GM12878 (cell line): ENCODE data around the gene SLC35E3. TPM values are rescaled to one million over a fixed set of nuclear protein-coding genes. Genes with fewer than 3 reads are reported as not detected.

Experiments used
- ATAC-seq: fragments of 200-7000 bp; cut with Tn5 transposase; 3 replicates; pipeline ENCODE4 v1.9.1; 2020; ENCODE audit warnings: mild to moderate bottlenecking, moderate library complexity
- BruUV-seq: library from RNA; stranded (reverse); fragments of 400-500 nt; replicated peaks from 2 replicates; lab custom pipeline; 2021; lab: Mats Ljungman, UMichigan
- CTCF ChIA-PET: fragments of 300-600 bp; sonication (Branson Sonifier 250); formaldehyde crosslinking; extraction: SDS; loops from one replicate; lab custom pipeline; 2021; ENCODE audit warnings: inconsistent platforms; lab: Yijun Ruan, JAX
- POLR2A ChIA-PET: fragments of 350-600 bp; formaldehyde crosslinking; extraction: SDS; loops from one replicate; lab custom pipeline; 2021; ENCODE audit warnings: inconsistent platforms; lab: Charles Lee
- RAD21 ChIA-PET: fragments of 300-600 bp; sonication (Branson Sonifier 250); formaldehyde crosslinking; loops from one replicate; lab custom pipeline; 2023; ENCODE audit warnings: antibody characterized with exemption; ENCODE audit not compliant: unreplicated experiment; lab: Charles Lee
- SMC1A ChIA-PET: fragments of 300-600 bp; sonication (Branson Sonifier 250); formaldehyde crosslinking; loops from one replicate; lab custom pipeline; 2023; ENCODE audit not compliant: unreplicated experiment, uncharacterized antibody; lab: Charles Lee
- DNase-seq: peaks from one replicate; pipeline ENCODE4 v3.0.0-alpha.2; 2011; ENCODE audit warnings: low read depth, low spot score
- FAIRE-seq: peaks from 3 replicates; lab custom pipeline; 2011; peaks lifted over from hg19 to GRCh38; lab: Jason Lieb, UNC
- H2AFZ ChIP-seq: 2 replicates; pipeline ENCODE4 v1.6.0; 2011; ENCODE audit warnings: low read depth, low read length, control low read depth; ENCODE audit not compliant: control insufficient read depth
- H3K27ac ChIP-seq: 2 replicates; pipeline ENCODE4 v1.5.1; 2011; ENCODE audit warnings: control low read depth; ENCODE audit not compliant: control insufficient read depth, insufficient read depth
- H3K27me3 ChIP-seq, 2 experiments: replicated peaks in 1 of 2; 2 replicates each; pipeline versions ENCODE4 v1.6.0 to v1.6.1; 2011; ENCODE audit warnings: low read length in 1 of 2; ENCODE audit not compliant: control insufficient read depth in 2 of 2, insufficient read depth in 2 of 2
- H3K36me3 ChIP-seq, 2 experiments: 2 replicates each; pipeline ENCODE4 v1.5.1; 2011; ENCODE audit warnings: low read length in 1 of 2; ENCODE audit not compliant: control insufficient read depth in 2 of 2, insufficient read depth in 2 of 2
- H3K4me1 ChIP-seq: 2 replicates; pipeline ENCODE4 v1.6.1; 2011; ENCODE audit warnings: mild to moderate bottlenecking, low read length, moderate library complexity, mixed read lengths; ENCODE audit not compliant: control insufficient read depth, insufficient read depth
- H3K4me2 ChIP-seq: 2 replicates; pipeline ENCODE4 v1.6.0; 2011; ENCODE audit warnings: control low read depth; ENCODE audit not compliant: control insufficient read depth, insufficient read depth
- H3K4me3 ChIP-seq: fragments of 200-600 bp; sonication (generic); 2 replicates; pipeline ENCODE4 v1.5.1; 2016
- H3K79me2 ChIP-seq: 2 replicates; pipeline ENCODE4 v1.6.0; 2011; ENCODE audit warnings: low read length; ENCODE audit not compliant: control insufficient read depth, insufficient read depth
- H3K9ac ChIP-seq: 2 replicates; pipeline ENCODE4 v1.8.0; 2011; ENCODE audit warnings: low read length, control low read depth, mixed read lengths; ENCODE audit not compliant: control insufficient read depth, insufficient read depth
- H3K9me3 ChIP-seq: replicated peaks from 3 replicates; pipeline ENCODE4 v1.5.1; 2011; ENCODE audit warnings: mild to moderate bottlenecking, low read length; ENCODE audit not compliant: control insufficient read depth, insufficient read depth
- H4K20me1 ChIP-seq: 2 replicates; pipeline ENCODE4 v1.6.0; 2011; ENCODE audit not compliant: control insufficient read depth, insufficient read depth
- BRCA1 ChIP-seq: IDR thresholded peaks from 2 replicates; pipeline ENCODE4 v1.6.1; 2011; ENCODE audit warnings: low read depth, low read length, improper control_type of control experiment
- CHD2 ChIP-seq: IDR thresholded peaks from 2 replicates; pipeline ENCODE4 v1.6.1; 2011; ENCODE audit warnings: low read depth, low read length, improper control_type of control experiment, borderline replicate concordance
- ESRRA ChIP-seq: IDR thresholded peaks from 2 replicates; pipeline ENCODE4 v1.6.1; 2012; ENCODE audit warnings: mild to moderate bottlenecking, low read length, improper control_type of control experiment
- FOXK2 ChIP-seq: fragments of 450-650 bp; IDR thresholded peaks from 2 replicates; pipeline ENCODE4 v1.6.1; 2017; ENCODE audit warnings: mild to moderate bottlenecking, moderate library complexity
- IKZF2 ChIP-seq, 2 experiments: fragments of 450-650 bp; IDR thresholded peaks; 2 replicates each; pipeline ENCODE4 v1.6.1; 2017; ENCODE audit warnings: mild to moderate bottlenecking in 2 of 2, moderate library complexity in 2 of 2
- KLF5 ChIP-seq: fragments of 450-650 bp; IDR thresholded peaks from 2 replicates; pipeline ENCODE4 v1.6.1; 2014; ENCODE audit warnings: mild to moderate bottlenecking; ENCODE audit not compliant: partially characterized antibody
- NR2C1 ChIP-seq: fragments of 450-650 bp; IDR thresholded peaks from 2 replicates; pipeline ENCODE4 v1.6.1; 2017; ENCODE audit warnings: antibody characterized with exemption, mild to moderate bottlenecking, moderate library complexity
- PML ChIP-seq: IDR thresholded peaks from 2 replicates; pipeline ENCODE4 v1.6.1; 2012; ENCODE audit warnings: low read length, inconsistent platforms
- RELA ChIP-seq: fragments of 450-650 bp; IDR thresholded peaks from 2 replicates; pipeline ENCODE4 v1.8.0; 2014; ENCODE audit warnings: borderline replicate concordance; ENCODE audit not compliant: partially characterized antibody
- SMARCA5 ChIP-seq: fragments of 450-650 bp; IDR thresholded peaks from 2 replicates; pipeline ENCODE4 v1.6.1; 2017; ENCODE audit warnings: mild to moderate bottlenecking
- SUZ12 ChIP-seq: fragments of 200-600 bp; sonication (generic); IDR thresholded peaks from one replicate; pipeline ENCODE4 v1.6.1; 2018; ENCODE audit warnings: antibody characterized with exemption, mild to moderate bottlenecking; ENCODE audit not compliant: unreplicated experiment
- TBL1XR1 ChIP-seq: IDR thresholded peaks from 2 replicates; pipeline ENCODE4 v1.6.1; 2012; ENCODE audit warnings: low read depth, low read length, improper control_type of control experiment
- TCF12 ChIP-seq: IDR thresholded peaks from 2 replicates; pipeline ENCODE4 v1.6.1; 2011; ENCODE audit warnings: low read depth, mild to moderate bottlenecking, low read length
- WGBS: methylation state at CpG from one replicate; pipeline ENCODE4 v1.1.6; 2016; ENCODE audit warnings: low lambda C conversion rate; ENCODE audit not compliant: insufficient replicate concordance, insufficient coverage; ENCODE audit errors: missing lambda C conversion rate; 5-methylcytosine and 5-hydroxymethylcytosine counted together
- in situ Hi-C: fragments of 300-500 bp; cut with MboI; formaldehyde crosslinking; loops from 9 replicates; pipeline ENCODE4 v1.14.3; 2018; ENCODE audit warnings: mixed read lengths
- intact Hi-C: fragments of 100-400 bp; cut with micrococcal nuclease; formaldehyde crosslinking; loops from one replicate; pipeline ENCODE4 v1.14.2; 2022; ENCODE audit not compliant: unreplicated experiment
- polyA plus RNA-seq, 11 experiments: library from polyadenylated mRNA; depleted of rRNA in 4 of 11; unstranded in 6 of 11; stranded (reverse) in 5 of 11; fragments of >200 nt; fragmentation: Nextera tagmentation in 4 of 11; fragmentation: Illumina TruSeq in 1 of 11; extraction: Ambion mirVana in 4 of 11; extraction: Trizol in 1 of 11; gene quantifications; 1 replicate in 1 of 11; 2 replicates in 10 of 11; pipeline versions ENCODE4 v1.2.1 to v1.2.3, GENCODE V29; 2011 to 2016; ENCODE audit warnings: inconsistent platforms in 2 of 11, missing spikeins in 2 of 11, low read depth in 1 of 11
- total RNA-seq, 4 experiments: library from RNA; depleted of rRNA in 3 of 4; stranded (reverse); fragments of >200 nt in 3 of 4; fragmentation: Illumina TruSeq in 1 of 4; extraction: Trizol in 1 of 4; gene quantifications; 2 replicates each; pipeline versions ENCODE4 v1.2.1 to v1.2.3, GENCODE V29; 2013 to 2021
- TF ChIP-seq, protein P1 (sequence below): IDR thresholded peaks from 2 replicates; pipeline ENCODE4 v1.6.1; 2011; ENCODE audit warnings: mild to moderate bottlenecking, low read depth, low read length, moderate library complexity; ENCODE audit not compliant: insufficient replicate concordance
- TF ChIP-seq, protein P2 (sequence below): fragments of 450-650 bp; IDR thresholded peaks from 2 replicates; pipeline ENCODE4 v1.6.1; 2018; ENCODE audit warnings: borderline replicate concordance, mild to moderate bottlenecking; ENCODE audit not compliant: partially characterized antibody
- TF ChIP-seq, protein P3 (sequence below): fragments of 450-650 bp; IDR thresholded peaks from 2 replicates; pipeline ENCODE4 v1.6.1; 2017; ENCODE audit warnings: mild to moderate bottlenecking
- TF ChIP-seq, protein P4 (sequence below): fragments of 450-650 bp; IDR thresholded peaks from 2 replicates; pipeline ENCODE4 v1.6.1; 2016; ENCODE audit warnings: mild to moderate bottlenecking

The SLC35E3 gene
- total and polyA plus RNA-seq, 10 of the 15 experiments (the other 5 are each of a cell fraction or from before 2014, with no cell fraction given) = 3.6 to 19.8 (median 6.1) TPM

DNA sequence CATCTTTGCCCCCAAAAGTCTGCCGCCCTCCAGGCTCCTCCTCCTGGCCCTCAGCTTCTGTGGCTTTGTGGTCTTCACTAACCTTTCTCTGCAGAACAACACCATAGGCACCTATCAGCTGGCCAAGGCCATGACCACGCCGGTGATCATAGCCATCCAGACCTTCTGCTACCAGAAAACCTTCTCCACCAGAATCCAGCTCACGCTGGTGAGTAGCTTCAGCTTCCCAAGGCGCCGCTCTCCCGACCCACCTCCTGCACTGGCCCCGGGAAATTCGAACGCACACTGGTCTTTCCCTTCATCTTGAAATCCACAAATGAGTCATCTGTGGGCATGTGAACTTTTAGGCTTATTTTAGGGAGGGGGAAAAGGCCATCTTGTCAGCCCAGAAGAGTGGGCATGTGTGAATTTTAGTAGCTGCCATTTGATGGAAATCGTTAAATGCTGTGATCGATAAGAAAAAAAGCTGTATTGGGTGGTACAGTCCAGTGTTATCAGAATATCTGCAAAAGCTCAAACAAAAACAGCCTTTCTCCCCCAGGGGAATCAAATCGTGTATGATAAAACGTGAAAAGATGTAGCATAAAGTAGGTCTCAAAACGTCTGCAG lies 700 bp downstream of the SLC35E3 start:
- H3K79me2 ChIP-seq = peaks cover 21% of the 10 kb centered on the region
- BruUV-seq = no TSS peak
- TF ChIP-seq SMARCA5 (no peak), ESRRA (no peak), RELA (no peak), CHD2 (0 out of 2 replicates have a peak, but pooled peaks have one; percentile 28), FOXK2 (no peak), SUZ12 (no peak), PML (no peak), BRCA1 (no peak), IKZF2 (IDR thresholded peaks at IDR 0.05) (peak in 1 of 2 experiments; percentile 61; a peak in 3 of 4 replicates), NR2C1 (no peak), KLF5 (no peak), TCF12 (no peak), TBL1XR1 (no peak)
- TF ChIP-seq, protein P1, sequence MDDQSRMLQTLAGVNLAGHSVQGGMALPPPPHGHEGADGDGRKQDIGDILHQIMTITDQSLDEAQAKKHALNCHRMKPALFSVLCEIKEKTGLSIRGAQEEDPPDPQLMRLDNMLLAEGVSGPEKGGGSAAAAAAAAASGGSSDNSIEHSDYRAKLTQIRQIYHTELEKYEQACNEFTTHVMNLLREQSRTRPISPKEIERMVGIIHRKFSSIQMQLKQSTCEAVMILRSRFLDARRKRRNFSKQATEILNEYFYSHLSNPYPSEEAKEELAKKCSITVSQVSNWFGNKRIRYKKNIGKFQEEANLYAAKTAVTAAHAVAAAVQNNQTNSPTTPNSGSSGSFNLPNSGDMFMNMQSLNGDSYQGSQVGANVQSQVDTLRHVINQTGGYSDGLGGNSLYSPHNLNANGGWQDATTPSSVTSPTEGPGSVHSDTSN = no peak
- TF ChIP-seq, protein P2, sequence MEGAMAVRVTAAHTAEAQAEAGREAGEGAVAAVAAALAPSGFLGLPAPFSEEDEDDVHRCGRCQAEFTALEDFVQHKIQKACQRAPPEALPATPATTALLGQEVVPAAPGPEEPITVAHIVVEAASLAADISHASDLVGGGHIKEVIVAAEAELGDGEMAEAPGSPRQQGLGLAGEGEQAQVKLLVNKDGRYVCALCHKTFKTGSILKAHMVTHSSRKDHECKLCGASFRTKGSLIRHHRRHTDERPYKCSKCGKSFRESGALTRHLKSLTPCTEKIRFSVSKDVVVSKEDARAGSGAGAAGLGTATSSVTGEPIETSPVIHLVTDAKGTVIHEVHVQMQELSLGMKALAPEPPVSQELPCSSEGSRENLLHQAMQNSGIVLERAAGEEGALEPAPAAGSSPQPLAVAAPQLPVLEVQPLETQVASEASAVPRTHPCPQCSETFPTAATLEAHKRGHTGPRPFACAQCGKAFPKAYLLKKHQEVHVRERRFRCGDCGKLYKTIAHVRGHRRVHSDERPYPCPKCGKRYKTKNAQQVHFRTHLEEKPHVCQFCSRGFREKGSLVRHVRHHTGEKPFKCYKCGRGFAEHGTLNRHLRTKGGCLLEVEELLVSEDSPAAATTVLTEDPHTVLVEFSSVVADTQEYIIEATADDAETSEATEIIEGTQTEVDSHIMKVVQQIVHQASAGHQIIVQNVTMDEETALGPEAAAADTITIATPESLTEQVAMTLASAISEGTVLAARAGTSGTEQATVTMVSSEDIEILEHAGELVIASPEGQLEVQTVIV = no peak
- TF ChIP-seq, protein P3, sequence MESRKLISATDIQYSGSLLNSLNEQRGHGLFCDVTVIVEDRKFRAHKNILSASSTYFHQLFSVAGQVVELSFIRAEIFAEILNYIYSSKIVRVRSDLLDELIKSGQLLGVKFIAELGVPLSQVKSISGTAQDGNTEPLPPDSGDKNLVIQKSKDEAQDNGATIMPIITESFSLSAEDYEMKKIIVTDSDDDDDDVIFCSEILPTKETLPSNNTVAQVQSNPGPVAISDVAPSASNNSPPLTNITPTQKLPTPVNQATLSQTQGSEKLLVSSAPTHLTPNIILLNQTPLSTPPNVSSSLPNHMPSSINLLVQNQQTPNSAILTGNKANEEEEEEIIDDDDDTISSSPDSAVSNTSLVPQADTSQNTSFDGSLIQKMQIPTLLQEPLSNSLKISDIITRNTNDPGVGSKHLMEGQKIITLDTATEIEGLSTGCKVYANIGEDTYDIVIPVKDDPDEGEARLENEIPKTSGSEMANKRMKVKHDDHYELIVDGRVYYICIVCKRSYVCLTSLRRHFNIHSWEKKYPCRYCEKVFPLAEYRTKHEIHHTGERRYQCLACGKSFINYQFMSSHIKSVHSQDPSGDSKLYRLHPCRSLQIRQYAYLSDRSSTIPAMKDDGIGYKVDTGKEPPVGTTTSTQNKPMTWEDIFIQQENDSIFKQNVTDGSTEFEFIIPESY = no peak
- TF ChIP-seq, protein P4, sequence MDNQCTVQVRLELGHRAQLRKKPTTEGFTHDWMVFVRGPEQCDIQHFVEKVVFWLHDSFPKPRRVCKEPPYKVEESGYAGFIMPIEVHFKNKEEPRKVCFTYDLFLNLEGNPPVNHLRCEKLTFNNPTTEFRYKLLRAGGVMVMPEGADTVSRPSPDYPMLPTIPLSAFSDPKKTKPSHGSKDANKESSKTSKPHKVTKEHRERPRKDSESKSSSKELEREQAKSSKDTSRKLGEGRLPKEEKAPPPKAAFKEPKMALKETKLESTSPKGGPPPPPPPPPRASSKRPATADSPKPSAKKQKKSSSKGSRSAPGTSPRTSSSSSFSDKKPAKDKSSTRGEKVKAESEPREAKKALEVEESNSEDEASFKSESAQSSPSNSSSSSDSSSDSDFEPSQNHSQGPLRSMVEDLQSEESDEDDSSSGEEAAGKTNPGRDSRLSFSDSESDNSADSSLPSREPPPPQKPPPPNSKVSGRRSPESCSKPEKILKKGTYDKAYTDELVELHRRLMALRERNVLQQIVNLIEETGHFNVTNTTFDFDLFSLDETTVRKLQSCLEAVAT = no peak

More for the DNA sequence above, 700 bp downstream of the SLC35E3 start:
- ATAC-seq (peak; percentile 62), FAIRE-seq (no peak), DNase-seq (peak; percentile 13)
- CTCF ChIA-PET = interaction anchor here (0.6 to 2.3 kb wide), 9 partner anchors 10 to 476 kb away, joined by 3 to 17 read pairs (median 4); partner anchors contain the start of gene MDM2
- Histone ChIP-seq H4K20me1 (no peaks in the 10 kb centered on the region), H3K27me3 (no peaks in the 10 kb centered on the region), H3K9me3 (no peaks in the 10 kb centered on the region), H3K4me1 (no peaks in the 10 kb centered on the region), H3K9ac (peak overlapping the region; percentile 74), H3K27ac (peak overlapping the region; percentile 75), H3K36me3 (peaks cover 0 to 2% of the 10 kb centered on the region in 2 experiments; a peak in 2 of 4 replicates), H3K4me3 (peak overlapping the region; percentile 84), H3K4me2 (peak overlapping the region; percentile 70), H2AFZ (peak overlapping the region; percentile 98)
- in situ Hi-C loops = no loop called here
- intact Hi-C loops = loop anchor here (1.0 kb wide), 1 partner anchor 62 kb away; the partner anchor contains the start of gene MDM2
- POLR2A ChIA-PET = interaction anchor here (0.6 to 1.6 kb wide), 15 partner anchors 41 to 1476 kb away, joined by 3 to 12 read pairs (median 3); partner anchors contain the start of gene MDM2
- RAD21 ChIA-PET = interaction anchor here (0.5 to 2.9 kb wide), 13 partner anchors 61 to 610 kb away, joined by 3 to 25 read pairs (median 4); partner anchors contain the start of genes MDM1 and MDM2
- WGBS = 5% methylated on average over 15 of the region's 15 CpGs
- SMC1A ChIA-PET = interaction anchor here (0.5 to 2.9 kb wide), 16 partner anchors 11 to 556 kb away, joined by 3 to 22 read pairs (median 4); no protein-coding TSS in a partner anchor
